ENCODE data around the gene PROKR2. TPM values are rescaled to one million over a fixed set of nuclear protein-coding genes. Genes with fewer than 3 reads are reported as not detected.

Gene PROKR2
- polyA plus RNA-seq (2014; cell fraction: cytosol; rRNA removed), result 0.16 TPM in 1 of 2 replicates, not detected in the other
- polyA plus RNA-seq (2014; cell fraction: nucleus; rRNA removed), result not detected in 2 replicates

- DNase-seq (ENCODE audit: low spot score), result peak; percentile 64
Observed at GRCh38 chr20:5316188-5317158, at the start of gene PROKR2. PROKR2 (minus strand) TSS chr20:5316954; CDS start chr20:5314369, 2,585 bp downstream.

GRCh38 chr20:5364997-5365597 is 48.3 kb upstream of the PROKR2 start:
- no peak for DNase-seq (ENCODE audit: low spot score)

GRCh38 chr20:5364136-5364821 is 47.5 kb upstream of the PROKR2 start:
- DNase-seq (ENCODE audit: low spot score), result no peak

GRCh38 chr20:5362771-5363170 is 46.0 kb upstream of the PROKR2 start:
- no peak for DNase-seq (ENCODE audit: low spot score)

GRCh38 chr20:5361176-5361575 is 44.4 kb upstream of the PROKR2 start:
- no peak for DNase-seq (ENCODE audit: low spot score)

- no peak for DNase-seq (ENCODE audit: low spot score)
Observed at GRCh38 chr20:5357946-5358345, 41.2 kb upstream of the PROKR2 start.

GRCh38 chr20:5356941-5357340 is 40.2 kb upstream of the PROKR2 start:
- no peak for DNase-seq (ENCODE audit: low spot score)

- DNase-seq (ENCODE audit: low spot score), result no peak
Observed at GRCh38 chr20:5354901-5355300, 38.1 kb upstream of the PROKR2 start.

GRCh38 chr20:5353624-5354496 is 37.1 kb upstream of the PROKR2 start:
- no peak for DNase-seq (ENCODE audit: low spot score)

- no peak for DNase-seq (ENCODE audit: low spot score)
Observed at GRCh38 chr20:5349448-5349847, 32.7 kb upstream of the PROKR2 start.

GRCh38 chr20:5342021-5342420 is 25.3 kb upstream of the PROKR2 start:
- no peak for DNase-seq (ENCODE audit: low spot score)

GRCh38 chr20:5331340-5331739 is 14.6 kb upstream of the PROKR2 start:
- no peak for DNase-seq (ENCODE audit: low spot score)

GRCh38 chr20:5328268-5328667 is 11.5 kb upstream of the PROKR2 start:
- no peak for DNase-seq (ENCODE audit: low spot score)

- no peak for DNase-seq (ENCODE audit: low spot score)
Observed at GRCh38 chr20:5327356-5327755, 10.6 kb upstream of the PROKR2 start.

GRCh38 chr20:5315807-5316187 is 957 bp downstream of the PROKR2 start:
- DNase-seq (ENCODE audit: low spot score), result no peak

- no peak for DNase-seq (ENCODE audit: low spot score)
Observed at GRCh38 chr20:5313916-5314315, 2.8 kb downstream of the PROKR2 start.

- no peak for DNase-seq (ENCODE audit: low spot score)
Observed at GRCh38 chr20:5312518-5312917, 4.2 kb downstream of the PROKR2 start.

- DNase-seq (ENCODE audit: low spot score), result no peak
Observed at GRCh38 chr20:5309971-5310370, 6.8 kb downstream of the PROKR2 start.

GRCh38 chr20:5298811-5299210 is 17.9 kb downstream of the PROKR2 start:
- DNase-seq (ENCODE audit: low spot score), result peak; percentile 45

GRCh38 chr20:5297280-5298004 is 19.3 kb downstream of the PROKR2 start:
- peak; percentile 90 for DNase-seq (ENCODE audit: low spot score)
